Activated CD4-positive, alpha-beta T cell treated with anti-CD3 and anti-CD28 coated beads, Interleukin-2, amount 50 U/mL, for 4 hours (primary cell): ENCODE data around the gene MED13L.
"Not testable (repeated sequence)": the region's sequence is repeated elsewhere in the genome, so short reads cannot be mapped to it uniquely, and the experiment has no call there.

Source experiments
- DNase-seq, 2 experiments: peaks; one replicate each; pipeline ENCODE4 v3.0.0-alpha.2; 2020

Gene MED13L

GRCh38 chr12:116303066-116303465, 25.6 kb upstream of the MED13L start:
- no peak for DNase-seq

- no peak for DNase-seq
These were observed 24.9 kb upstream of the MED13L start for GRCh38 chr12:116302166-116303058.

GRCh38 chr12:116301621-116302020, 24.1 kb upstream of the MED13L start:
- no peak for DNase-seq

GRCh38 chr12:116299665-116300328, 22.3 kb upstream of the MED13L start:
- no peak for DNase-seq

GRCh38 chr12:116299064-116299463, 21.6 kb upstream of the MED13L start:
- DNase-seq = no peak

- no peak for DNase-seq
These were observed 21.1 kb upstream of the MED13L start for GRCh38 chr12:116298578-116298977.

- DNase-seq = no peak
These were observed 19.8 kb upstream of the MED13L start for GRCh38 chr12:116297224-116297834.

GRCh38 chr12:116295327-116296263, 18.1 kb upstream of the MED13L start:
- no peak for DNase-seq

GRCh38 chr12:116294454-116295165, 17.1 kb upstream of the MED13L start:
- no peak for DNase-seq

- DNase-seq = no peak
These were observed 16.4 kb upstream of the MED13L start for GRCh38 chr12:116293687-116294453.

- no peak for DNase-seq
These were observed 13.7 kb upstream of the MED13L start for GRCh38 chr12:116291218-116291617.

- no peak for DNase-seq
These were observed 11.2 kb upstream of the MED13L start for GRCh38 chr12:116288735-116289134.

- no peak for DNase-seq
These were observed 10.4 kb upstream of the MED13L start for GRCh38 chr12:116287842-116288301.

GRCh38 chr12:116284396-116284795, 6.9 kb upstream of the MED13L start:
- no peak for DNase-seq

- not testable (repeated sequence) for DNase-seq
These were observed 6.4 kb upstream of the MED13L start for GRCh38 chr12:116283881-116284280.

- no peak for DNase-seq
These were observed 5.1 kb upstream of the MED13L start for GRCh38 chr12:116282371-116283286.

- DNase-seq = no peak
These were observed 3.2 kb upstream of the MED13L start for GRCh38 chr12:116280595-116281290.

- DNase-seq = no peak
These were observed 1.2 kb upstream of the MED13L start for GRCh38 chr12:116278667-116279066.

GRCh38 chr12:116278279-116278626, 760 bp upstream of the MED13L start:
- no peak for DNase-seq
